ENCODE results near the gene ING5.
A peak's percentile ranks its signal among the peaks of the same experiment; 100 is the strongest.
"Not testable (repeated sequence)": the region's sequence is repeated elsewhere in the genome, so short reads cannot be mapped to it uniquely, and the experiment has no call there.

The ING5 gene

DNA sequence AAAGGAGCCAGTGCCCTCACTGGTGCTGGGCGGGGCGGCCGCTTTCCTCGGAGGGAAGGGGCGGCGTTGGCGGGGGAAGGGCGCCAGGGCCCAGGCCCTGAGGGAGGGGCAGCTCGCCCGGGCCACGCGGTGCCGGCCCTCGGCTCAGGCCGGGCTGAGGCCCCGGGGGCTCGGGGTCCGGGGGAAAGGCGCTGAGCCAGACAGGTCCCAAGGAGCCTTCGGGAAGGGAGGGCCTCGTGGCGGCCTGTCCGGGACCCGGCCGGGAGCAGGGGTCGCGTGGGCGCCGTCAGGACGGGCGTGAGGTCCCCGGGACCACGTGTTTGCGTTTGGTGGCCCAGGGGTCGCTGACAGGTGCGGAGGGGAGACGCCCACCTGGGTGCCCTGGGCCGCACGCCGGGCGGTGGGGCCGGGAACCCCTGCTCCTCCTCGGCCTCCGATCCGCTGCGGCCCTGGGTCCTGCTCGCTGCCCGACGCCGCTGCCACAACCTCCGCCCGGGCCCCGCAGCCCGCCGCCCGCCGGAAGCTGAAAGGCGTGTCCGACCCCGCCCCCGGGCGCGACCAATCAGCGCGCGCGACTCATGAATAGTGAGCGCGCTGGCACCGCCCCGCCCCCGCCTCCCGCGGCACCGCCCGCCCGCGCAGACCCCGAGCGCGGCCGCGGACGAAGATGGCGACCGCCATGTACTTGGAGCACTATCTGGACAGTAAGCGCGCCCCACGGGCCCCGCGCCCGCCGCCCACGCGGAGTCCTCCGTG is at the start of gene ING5:
Gene ING5, plus strand, starts transcription at position 641 of the 756 bp plus-strand sequence. Its CDS starts 27 bp downstream, at position 668.
- peak; percentile 89 for DNase-seq

DNA sequence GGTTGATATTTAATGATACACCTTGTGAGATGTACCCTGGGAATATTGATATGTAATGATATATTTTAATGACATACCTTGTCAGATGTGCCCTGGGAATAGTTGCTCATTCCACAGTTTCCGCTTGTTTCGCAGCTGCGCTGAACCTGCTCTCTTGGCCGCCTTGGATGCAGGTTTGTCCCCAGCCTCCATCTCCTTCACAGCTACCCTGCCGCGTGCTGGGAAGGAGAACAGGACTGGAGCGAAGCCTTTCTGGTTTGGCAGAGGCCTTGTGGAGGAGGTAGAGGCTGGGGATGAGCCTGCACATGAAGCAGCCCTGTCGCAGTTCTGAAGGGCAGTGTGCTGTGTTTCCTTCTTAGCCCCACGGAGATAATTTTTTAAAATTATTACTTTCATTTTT is 49.7 kb upstream of the ING5 start:
- no peak for DNase-seq

DNA sequence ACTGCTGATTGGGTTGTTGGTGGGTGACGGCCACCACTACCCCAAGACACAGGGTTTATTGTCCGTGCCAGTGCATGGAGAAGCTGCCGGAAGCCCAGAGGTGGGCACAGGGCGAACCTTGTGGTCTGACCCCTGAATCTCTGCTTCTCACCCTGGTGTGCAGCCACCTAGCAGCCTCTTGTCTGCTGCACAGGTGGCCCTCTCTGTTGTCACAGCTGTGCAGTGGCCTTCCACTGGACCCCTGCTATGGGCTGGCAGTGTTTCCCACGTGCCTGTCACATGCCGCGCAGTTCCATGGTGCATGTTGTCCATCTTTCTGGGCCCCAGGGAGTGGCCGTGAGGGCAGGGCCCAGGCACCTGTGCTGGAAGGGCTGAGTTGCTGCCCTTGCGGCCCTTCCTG is 49.1 kb upstream of the ING5 start:
- no peak for DNase-seq

DNA sequence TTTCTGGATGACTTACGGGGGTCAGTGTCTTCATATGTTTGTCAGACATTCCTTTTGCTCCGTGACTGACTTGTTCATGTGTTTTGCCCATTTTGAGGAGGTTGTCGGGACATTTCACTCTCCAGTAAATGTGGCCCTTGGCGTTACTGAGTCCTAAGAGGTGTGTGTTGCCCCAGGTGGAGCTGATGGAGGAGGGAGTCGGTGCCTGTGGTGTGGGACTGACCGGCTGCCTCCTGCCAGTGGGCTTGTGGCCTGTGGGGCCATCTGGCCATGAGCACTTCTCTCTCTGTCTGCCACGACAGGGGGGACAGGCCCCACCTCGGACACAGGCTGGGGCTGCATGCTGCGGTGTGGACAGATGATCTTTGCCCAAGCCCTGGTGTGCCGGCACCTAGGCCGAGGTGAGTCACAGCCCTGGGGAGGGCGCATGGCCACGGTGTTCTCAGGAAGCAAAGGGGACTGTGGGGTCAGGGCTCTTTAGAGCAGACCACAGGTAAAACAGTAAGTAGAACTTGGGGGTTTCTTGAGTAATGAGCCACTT is 48.6 kb upstream of the ING5 start:
- DNase-seq: no peak

DNA sequence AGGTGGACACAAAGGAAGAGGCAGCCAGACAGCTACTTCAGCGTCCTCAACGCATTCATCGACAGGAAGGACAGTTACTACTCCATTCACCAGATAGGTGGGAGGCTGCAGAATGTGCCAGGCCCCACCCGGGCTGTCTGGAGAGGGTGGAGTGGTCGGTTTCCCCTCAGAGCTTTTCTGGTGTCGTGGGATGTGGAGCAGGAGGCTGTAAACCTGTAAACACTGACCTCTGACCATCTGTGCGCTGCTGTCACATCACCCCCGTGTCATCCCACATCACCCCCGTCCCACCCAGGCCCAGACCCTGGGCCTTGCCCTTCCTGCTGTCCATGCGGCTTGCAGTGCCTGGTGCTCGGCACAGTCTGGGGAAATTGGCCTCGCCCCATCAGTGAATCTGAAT is 47.3 kb upstream of the ING5 start:
- DNase-seq: no peak

DNA sequence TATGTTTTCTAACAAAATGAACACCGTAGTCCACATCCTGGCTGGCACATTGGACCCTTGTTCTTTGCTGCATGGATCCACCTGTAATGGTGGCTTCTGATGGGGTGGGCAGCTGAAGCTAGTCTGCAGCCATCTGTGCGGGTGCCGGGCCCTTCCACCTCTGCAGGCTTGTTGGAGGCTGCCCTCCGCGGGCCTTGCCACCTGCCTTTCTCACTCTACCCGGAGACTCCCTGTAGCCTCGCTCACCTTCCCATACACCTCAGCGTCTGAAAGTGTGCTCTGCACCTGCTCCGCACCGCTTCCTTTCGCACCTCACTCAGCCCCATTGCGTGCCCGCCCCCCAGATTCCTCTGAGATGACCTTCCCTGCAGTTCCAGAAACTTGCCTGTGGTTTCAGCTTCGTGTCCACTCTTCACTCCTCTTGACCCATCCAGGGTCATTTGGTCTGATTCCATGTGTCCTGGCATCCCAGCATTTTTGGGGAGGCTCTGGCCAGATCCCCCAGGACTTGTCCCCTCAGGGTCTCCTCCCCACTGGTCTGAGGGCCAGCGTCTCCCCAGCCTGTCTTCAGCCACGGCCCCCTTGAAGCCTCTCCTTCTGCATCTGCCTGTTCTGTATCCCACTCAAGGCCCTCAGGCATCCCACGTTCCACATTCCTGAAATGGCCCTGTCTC is 46.2 kb upstream of the ING5 start:
- no peak for DNase-seq

DNA sequence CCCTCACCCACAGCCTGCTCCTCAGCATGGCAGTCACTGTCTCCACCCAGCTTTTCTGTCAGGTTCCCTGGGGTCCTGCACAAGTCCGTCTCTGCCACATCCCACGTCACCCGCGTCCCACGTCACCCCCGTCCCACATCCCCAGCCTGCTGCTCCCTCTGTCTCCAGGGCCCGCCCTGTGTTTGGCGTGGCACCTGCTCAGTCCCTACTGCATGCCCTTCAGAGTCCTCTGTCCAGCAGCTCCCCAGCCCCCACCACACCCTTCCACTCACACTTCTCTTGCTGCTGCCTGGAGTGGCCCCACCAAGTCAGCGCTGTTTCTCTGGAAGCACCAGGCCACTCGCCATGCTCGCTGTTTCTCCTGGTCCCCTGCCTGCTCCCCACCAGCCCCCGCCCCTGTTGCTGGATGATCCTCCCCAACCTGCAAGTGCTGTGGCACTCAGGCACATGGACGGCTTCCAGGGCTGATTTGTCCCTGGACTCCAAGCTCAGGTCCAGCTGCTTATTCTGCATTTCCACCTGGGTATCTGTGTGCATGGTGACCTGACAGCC is 45.6 kb upstream of the ING5 start:
- no peak for DNase-seq

DNA sequence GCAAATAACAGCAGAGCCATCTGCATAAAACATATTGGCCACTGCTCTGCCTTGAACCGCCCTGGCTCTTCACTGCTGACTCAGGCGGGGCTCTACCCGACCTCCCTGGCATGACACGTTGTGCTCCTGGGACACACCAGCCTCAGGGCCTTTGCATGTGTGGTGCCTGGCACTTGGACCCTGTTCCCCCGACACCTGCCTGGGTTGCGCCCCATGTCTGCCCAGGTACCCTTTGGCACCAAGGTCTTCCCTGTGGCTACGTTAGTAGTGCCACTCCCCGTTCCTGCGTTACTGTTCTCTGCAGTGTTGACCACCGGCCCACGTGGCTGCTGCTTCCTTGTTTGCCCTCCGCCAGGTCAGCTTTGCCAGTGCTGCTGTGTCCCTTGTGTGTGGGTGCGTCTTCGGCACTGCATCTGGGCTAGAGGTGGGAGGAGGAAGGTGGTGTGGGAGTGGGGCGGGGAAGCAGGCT is 44.0 kb upstream of the ING5 start:
- DNase-seq: no peak

DNA sequence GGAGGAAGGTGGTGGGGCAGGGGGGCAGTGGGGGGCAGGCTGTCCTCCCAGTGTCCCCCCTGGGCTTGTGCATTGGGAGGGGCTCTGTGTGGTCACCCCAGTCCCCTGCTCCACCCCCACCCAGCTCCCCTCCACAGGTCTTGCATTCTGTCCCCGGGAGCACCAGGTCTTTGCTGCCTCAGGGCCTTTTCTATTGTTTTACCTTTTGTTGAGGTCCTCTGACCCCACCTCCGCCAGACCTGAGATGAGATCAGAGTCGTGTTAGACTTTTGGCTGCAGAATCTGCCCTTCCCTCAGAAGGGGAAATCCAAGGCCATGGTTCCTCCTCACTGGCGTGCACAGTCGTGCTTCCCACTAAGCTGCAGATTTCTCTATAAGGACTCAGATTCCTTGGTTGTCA is 43.5 kb upstream of the ING5 start:
- no peak for DNase-seq

DNA sequence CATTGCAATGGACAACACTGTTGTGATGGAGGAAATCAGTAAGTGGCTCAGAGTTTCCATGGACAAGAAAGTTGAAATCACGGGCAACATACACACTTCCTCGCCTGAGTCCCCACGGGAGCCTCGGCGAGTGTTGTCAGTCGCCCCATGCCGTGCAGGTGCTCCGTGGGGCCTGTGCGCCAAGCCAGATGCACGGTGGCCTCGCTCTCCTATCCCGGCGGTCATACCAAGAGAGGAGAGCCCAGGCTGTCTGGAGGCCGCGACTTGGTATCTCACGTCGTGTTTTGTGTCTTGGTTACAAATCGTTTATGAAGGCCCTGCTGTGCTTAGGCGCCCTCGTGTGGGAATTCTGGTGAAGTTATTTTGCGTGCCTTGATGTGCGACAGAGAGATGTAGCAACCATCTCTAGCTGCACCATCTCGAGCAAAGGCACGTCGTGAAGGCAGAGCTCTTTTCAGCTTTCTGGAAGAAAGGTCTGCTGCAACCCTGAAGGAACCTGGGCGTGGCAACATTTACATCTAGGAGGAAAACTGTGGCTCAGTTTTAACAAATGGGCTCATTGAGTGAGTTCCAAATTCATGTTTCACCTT is 42.6 kb upstream of the ING5 start:
- DNase-seq: no peak

DNA sequence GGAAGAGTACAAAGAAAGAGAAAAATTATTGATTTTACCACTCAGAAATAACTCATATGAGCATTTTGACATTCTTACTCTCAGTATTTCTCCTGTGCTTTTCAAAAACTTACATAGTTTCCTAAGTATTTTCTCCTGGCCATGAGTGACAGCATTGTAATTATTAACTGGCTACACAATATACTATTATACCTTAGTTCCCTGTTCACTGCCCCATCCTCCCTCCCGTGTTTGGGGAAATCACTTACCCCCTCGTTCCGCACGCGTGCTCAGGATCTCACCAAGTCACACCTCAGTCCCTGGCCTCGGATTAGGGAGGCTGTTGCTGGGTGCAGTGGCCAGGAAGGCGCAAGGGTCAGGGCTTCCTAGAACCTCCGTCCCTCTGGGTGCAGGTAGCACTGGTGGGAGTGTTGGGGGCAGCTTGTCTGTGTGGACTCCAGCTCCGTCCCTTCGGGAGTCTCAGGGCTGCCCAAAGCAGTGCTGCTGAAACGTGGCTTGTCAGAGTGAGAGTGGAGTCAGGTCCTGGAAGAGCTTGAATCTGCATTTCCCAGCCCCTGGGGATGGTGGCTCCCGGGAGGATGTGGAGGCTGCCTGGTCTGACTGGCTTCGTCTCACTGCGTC is 41.1 kb upstream of the ING5 start:
- no peak for DNase-seq

DNA sequence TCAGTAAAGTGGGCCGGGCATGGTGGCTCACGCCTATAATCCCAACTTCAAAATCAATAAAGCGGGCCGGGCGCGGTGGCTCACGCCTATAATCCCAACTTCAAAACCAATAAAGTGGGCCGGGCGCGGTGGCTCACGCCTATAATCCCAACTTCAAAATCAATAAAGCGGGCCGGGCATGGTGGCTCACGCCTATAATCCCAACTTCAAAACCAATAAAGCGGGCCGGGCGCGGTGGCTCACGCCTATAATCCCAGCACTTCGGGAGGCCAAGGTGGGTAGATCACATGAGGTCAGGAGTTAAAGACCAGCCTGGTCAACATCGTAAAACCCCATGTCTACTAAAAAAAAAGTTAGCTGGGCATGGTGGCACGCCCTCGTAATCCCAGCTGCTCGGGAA is 39.1 kb upstream of the ING5 start:
- not testable (repeated sequence) for DNase-seq

DNA sequence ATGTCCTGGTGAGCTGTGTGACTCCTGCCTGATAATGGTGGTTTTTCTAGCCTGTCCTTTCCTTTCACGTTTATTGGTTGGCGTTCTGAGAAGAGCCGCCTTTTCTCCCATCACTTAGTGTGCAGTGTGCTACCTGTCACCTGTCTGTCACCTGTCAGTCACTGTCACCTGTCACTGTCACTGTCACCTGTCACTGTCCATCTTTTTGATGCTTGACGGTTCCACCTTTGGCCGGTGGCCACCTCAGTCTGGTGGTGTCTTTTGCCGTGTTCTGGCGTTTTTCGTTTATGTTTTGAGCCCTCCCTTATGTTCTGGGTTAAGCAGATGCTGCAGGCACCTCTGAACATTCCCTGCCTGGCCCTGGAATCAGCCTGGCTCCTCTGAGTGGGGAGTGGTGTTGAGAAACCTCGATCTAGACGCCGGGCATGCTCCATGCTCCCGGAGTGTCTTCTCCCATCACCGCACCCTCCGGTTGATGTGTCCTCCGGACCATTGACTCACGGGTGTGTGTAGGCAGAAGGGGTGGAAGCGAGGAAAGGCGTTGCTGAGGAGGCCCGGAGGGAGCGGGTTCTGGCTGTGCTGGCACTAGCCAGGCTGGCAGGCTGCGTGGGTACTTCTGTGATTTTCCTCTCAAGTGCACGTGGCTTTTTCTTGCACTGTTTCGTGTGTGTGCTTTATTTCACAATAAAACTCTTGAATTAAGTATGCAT is 36.0 kb upstream of the ING5 start:
- no peak for DNase-seq

DNA sequence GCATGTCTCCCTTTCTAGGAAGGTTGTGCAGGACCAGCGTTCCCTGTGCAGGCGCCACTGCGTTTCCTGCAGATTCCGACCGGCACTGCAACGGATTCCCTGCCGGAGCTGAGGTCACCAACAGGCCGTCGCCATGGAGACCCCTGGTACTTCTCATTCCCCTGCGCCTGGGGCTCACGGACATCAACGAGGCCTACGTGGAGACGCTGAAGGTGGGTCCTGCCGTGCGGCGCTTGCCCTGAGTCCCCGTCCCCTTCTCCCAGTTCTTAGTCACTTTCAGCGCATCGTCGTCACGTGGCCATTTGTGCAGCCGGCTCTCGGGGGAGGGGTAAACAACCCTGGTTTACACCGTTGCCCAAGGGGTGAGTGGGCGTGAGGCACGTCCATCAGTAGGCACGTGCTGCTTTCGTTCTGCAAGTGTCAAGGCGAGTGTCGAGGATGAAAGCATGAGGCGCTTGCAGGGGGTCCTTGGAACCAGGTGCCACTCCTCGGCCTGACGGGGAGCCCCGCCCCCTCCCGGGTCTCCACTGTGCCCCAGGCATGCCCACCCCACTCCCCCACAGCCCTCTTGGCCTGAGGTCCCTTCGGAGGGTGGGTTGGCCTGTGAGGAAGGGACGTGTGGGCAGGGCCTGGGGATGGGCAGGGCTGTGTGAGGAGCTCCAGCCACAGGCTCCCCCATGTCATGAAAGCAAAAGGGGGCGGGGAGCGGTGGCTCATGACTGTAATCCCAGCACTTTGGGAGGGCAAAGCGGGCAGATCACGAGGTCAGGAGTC is 35.0 kb upstream of the ING5 start:
- no peak for DNase-seq

DNA sequence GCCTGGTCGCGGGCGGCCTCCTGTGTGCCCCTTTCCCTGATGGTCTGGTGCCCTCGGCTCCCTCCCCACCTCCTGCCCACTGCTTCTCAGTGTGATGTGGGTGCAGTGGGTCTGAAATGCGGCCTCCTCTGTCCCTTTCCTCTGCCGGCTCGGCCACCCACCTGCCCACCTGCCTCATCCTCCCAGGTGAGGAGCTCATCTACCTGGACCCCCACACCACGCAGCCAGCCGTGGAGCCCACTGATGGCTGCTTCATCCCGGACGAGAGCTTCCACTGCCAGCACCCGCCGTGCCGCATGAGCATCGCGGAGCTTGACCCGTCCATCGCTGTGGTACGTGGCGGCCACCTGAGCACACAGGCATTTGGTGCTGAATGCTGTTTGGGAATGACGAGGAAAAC is 33.5 kb upstream of the ING5 start:
- no peak for DNase-seq

DNA sequence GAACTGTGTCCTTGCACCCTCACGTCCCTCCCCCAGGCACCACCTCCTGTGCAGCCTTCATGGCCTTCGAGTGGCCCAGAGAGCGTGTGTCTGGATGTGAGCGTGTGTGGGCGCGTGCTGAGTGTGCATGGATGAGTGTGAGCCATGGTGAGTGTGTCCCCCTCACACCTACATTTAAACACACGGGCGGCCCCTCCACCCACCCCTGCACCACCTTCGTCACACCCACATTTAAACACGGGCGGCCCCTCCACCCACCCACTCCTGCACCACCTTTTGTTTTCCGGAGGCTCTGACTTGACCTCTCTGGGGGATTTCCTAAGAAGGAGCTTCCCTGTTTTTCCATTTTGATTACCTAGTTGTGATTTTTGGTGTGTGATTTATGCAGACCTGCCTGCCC is 33.0 kb upstream of the ING5 start:
- DNase-seq: no peak

DNA sequence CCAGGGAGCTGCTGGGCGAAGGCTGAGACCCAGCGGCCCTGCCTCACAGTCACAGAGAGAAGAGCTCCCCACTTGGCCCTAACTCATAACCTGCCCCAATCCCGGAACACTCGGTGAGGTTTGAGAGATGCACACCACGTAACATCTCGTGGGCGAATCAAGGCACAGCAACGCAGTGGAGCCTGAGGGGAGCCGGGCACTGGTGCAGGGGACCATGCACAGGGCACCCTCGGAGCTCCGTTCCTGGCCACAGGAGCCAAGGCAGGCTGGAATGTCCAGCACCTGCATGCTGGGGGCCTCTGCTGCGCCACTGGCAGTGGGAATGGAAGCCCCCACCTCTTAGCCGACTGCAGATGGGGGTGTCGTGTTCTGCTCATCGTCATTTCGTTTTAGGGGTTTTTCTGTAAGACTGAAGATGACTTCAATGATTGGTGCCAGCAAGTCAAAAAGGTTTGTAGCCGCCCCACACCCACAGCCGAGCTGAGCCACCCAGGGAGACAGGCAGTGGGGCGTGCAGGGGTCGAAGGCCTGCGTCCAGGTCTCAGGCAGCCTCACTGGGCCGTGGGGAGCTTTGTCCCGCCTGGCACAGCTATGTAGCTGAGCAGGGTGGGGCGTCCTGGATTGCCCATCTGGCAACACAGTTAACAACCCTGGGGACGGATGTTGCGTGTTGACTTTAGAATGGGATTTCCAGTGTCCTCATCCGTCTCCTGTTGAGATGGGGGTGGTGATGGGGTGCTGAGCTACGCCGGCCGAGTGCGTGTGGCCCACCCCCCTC is 31.3 kb upstream of the ING5 start:
- no peak for DNase-seq

DNA sequence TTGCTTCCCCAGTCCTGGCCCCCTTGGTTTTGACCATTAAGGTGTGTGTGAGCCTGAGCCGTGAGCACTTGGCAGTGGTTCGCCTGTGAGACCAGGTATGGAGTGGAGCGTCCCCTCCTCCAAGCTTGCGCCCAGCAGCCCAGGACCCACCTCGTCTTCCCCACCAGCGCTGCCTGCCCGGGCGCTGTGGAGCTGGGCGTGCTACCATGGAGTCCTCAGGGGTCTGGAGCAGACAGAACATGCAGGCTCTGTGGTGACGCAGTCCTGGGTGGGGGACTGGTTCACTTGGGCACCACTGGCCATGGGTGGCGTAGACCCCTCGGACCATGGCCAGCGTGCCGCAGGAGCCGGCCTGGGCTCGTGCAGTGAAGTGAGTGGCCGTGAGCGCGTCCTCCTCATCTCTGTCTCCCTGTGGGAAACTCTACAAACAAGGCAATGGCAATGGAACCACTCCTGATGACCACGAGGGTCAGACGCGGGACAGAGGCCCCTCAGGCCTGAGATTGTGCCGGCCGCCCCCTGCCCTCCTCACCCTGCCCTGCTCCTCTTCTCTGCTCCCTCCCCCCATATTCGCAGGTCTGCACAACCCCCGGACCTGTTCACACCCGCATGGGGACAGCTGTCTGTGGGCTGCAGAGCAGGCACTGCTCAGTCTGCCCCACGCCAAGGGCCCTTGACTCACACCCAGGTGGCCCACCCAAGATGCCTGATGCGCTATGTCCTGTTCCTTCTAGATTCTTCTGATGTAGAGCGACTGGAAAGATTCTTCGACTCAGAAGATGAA is 30.2 kb upstream of the ING5 start:
- no peak for DNase-seq

DNA sequence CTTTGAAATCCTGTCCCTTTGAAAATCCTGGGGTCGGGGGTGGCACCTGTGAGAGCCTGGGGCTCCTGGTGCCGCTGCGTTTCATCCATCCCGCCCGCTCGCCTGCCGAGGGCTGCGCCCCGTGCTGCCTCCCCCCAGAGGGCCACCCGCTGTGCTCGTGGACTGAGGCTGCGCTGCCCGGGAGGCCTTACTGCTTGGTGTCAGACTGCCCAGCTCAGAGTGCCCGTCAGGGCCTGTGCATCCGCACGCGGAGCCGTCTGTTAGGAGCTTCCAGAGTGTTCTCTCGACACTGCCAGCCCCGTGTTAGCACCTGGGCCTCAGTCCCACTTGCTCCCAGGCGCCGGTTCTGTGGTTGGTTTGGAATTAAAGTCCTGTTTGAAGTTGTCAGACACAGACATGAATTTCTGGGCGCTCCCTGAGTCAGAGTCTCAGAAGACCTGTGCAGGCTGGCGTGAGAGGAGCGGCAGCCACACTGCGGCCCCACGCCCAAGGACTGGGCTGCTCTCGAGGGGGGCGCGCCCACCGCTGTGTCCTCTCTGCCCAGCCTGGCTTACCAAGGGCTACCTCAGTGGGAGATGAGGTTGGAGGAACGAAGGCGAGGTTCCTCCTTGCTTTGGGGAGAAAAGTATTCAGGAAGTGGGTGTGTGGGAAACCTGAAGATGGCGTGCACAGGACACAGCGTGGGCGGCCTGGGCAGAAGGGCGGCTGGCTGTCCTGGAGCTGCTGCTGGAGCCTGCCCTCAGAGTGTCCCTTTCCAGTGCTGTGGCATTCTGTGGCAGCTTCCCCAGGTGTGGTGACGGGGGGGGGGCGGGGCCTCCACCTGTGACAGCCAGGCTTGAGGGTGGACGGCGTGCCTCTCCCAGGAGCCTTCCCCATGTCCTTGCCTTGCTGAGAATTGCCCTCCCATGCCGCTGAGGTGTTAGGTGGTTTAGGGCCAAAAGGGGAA is 29.3 kb upstream of the ING5 start:
- no peak for DNase-seq

All from COR-L47 (cell line).